SHP77 treated with DMSO at 0.1 percent for 48 hours (cell line): ENCODE measurements around the gene RIN3.

Experiments used
- DNase-seq: peaks from one replicate; lab custom pipeline; 2025; lab: John Stamatoyannopoulos, UW

The RIN3 gene

GRCh38 chr14:92575061-92575747 is 61.6 kb downstream of the RIN3 start:
- no peak for DNase-seq

- DNase-seq = no peak
Measured at GRCh38 chr14:92575748-92576303, 62.2 kb downstream of the RIN3 start.

GRCh38 chr14:92577321-92577742 is 63.8 kb downstream of the RIN3 start:
- DNase-seq = no peak

GRCh38 chr14:92578511-92578910 is 64.9 kb downstream of the RIN3 start:
- no peak for DNase-seq

GRCh38 chr14:92579244-92579936 is 65.8 kb downstream of the RIN3 start:
- DNase-seq = no peak

GRCh38 chr14:92581206-92581605 is 67.6 kb downstream of the RIN3 start:
- no peak for DNase-seq

GRCh38 chr14:92581966-92582566 is 68.5 kb downstream of the RIN3 start:
- no peak for DNase-seq

- DNase-seq = no peak
Measured at GRCh38 chr14:92582706-92583452, 69.3 kb downstream of the RIN3 start.

GRCh38 chr14:92584220-92584619 is 70.6 kb downstream of the RIN3 start:
- DNase-seq = no peak

- no peak for DNase-seq
Measured at GRCh38 chr14:92584816-92585215, 71.2 kb downstream of the RIN3 start.

- DNase-seq = no peak
Measured at GRCh38 chr14:92585981-92586937, 72.7 kb downstream of the RIN3 start.

GRCh38 chr14:92586963-92587699 is 73.5 kb downstream of the RIN3 start:
- no peak for DNase-seq

GRCh38 chr14:92587700-92588085 is 74.1 kb downstream of the RIN3 start:
- no peak for DNase-seq

GRCh38 chr14:92589213-92589852 is 75.8 kb downstream of the RIN3 start:
- no peak for DNase-seq

- no peak for DNase-seq
Measured at GRCh38 chr14:92590176-92590575, 76.6 kb downstream of the RIN3 start.

GRCh38 chr14:92590941-92591340 is 77.4 kb downstream of the RIN3 start:
- DNase-seq = no peak

- DNase-seq = no peak
Measured at GRCh38 chr14:92591346-92591745, 77.8 kb downstream of the RIN3 start.

- DNase-seq = no peak
Measured at GRCh38 chr14:92595267-92595666, 81.7 kb downstream of the RIN3 start.

GRCh38 chr14:92596331-92596907 is 82.8 kb downstream of the RIN3 start:
- no peak for DNase-seq
